T-helper 1 cell treated with Interleukin-12 subunit alpha and Interleukin-12 subunit beta and Interleukin-4 antibody, amounts not matched to agents 30 μg/mL and 1 μg/mL, for 36 hours (primary cell): Measurements from ENCODE around the gene AKAP7.
"Not testable (repeated sequence)": the region's sequence is repeated elsewhere in the genome, so short reads cannot be mapped to it uniquely, and the experiment has no call there.

Source experiments
- H3K27ac Mint-ChIP-seq: one replicate; pipeline ENCODE4 v1.8.0; 2021; ENCODE audit warnings: mild to moderate bottlenecking, mixed read lengths
- H3K27me3 Mint-ChIP-seq: one replicate; pipeline ENCODE4 v1.8.0; 2021; ENCODE audit warnings: low read depth, mixed read lengths
- H3K36me3 Mint-ChIP-seq: one replicate; pipeline ENCODE4 v1.8.0; 2021; ENCODE audit warnings: low read depth, mixed read lengths
- H3K4me1 Mint-ChIP-seq: one replicate; pipeline ENCODE4 v1.8.0; 2021; ENCODE audit warnings: low read depth, mixed read lengths
- H3K4me3 Mint-ChIP-seq: one replicate; pipeline ENCODE4 v1.8.0; 2021; ENCODE audit warnings: mild to moderate bottlenecking, moderate library complexity, mixed read lengths
- H3K9me3 Mint-ChIP-seq: one replicate; pipeline ENCODE4 v1.8.0; 2021; ENCODE audit warnings: mixed read lengths

The AKAP7 gene

GRCh38 chr6:131135244-131136020 is at the start of gene AKAP7:
Gene AKAP7, plus strand, starts transcription at chr6:131135467. Its CDS starts 297 bp downstream, at chr6:131135764.
- H3K36me3 Mint-ChIP-seq: no peaks in the 10 kb centered on the region
- peaks cover 32% of the 10 kb centered on the region for H3K27me3 Mint-ChIP-seq
- peaks cover 14% of the 10 kb centered on the region for H3K4me1 Mint-ChIP-seq
- no peaks in the 10 kb centered on the region for H3K9me3 Mint-ChIP-seq
- peak within 1 kb of the TSS; percentile 86 for H3K27ac Mint-ChIP-seq
- H3K4me3 Mint-ChIP-seq: peak within 1 kb of the TSS; percentile 88

GRCh38 chr6:131090339-131090738 is 44.9 kb upstream of the AKAP7 start:
- H3K4me1 Mint-ChIP-seq, H3K27me3 Mint-ChIP-seq, H3K4me3 Mint-ChIP-seq, H3K27ac Mint-ChIP-seq, H3K36me3 Mint-ChIP-seq: not testable (repeated sequence)
- H3K9me3 Mint-ChIP-seq: peaks cover 16% of the 10 kb centered on the region

GRCh38 chr6:131091944-131092343 is 43.3 kb upstream of the AKAP7 start:
- not testable (repeated sequence) for H3K27me3 Mint-ChIP-seq, H3K4me3 Mint-ChIP-seq, H3K36me3 Mint-ChIP-seq, H3K27ac Mint-ChIP-seq, H3K4me1 Mint-ChIP-seq
- H3K9me3 Mint-ChIP-seq: peaks cover 16% of the 10 kb centered on the region

- Mint-ChIP-seq H3K27me3 (peaks cover 9% of the 10 kb centered on the region), H3K9me3 (peaks cover 14% of the 10 kb centered on the region), H3K27ac (no peak overlapping the region), H3K4me1 (no peaks in the 10 kb centered on the region), H3K4me3 (no peak overlapping the region), H3K36me3 (no peaks in the 10 kb centered on the region)
Measured at GRCh38 chr6:131093334-131093733, 41.9 kb upstream of the AKAP7 start.

- no peaks in the 10 kb centered on the region for H3K4me1 Mint-ChIP-seq
- no peaks in the 10 kb centered on the region for H3K36me3 Mint-ChIP-seq
- H3K27me3 Mint-ChIP-seq: peaks cover 9% of the 10 kb centered on the region
- no peak overlapping the region for H3K27ac Mint-ChIP-seq
- H3K4me3 Mint-ChIP-seq: no peak overlapping the region
- peaks cover 4% of the 10 kb centered on the region for H3K9me3 Mint-ChIP-seq
Measured at GRCh38 chr6:131096786-131097185, 38.5 kb upstream of the AKAP7 start.

GRCh38 chr6:131101911-131102680 is 33.2 kb upstream of the AKAP7 start:
- no peaks in the 10 kb centered on the region for H3K4me1 Mint-ChIP-seq
- no peak overlapping the region for H3K4me3 Mint-ChIP-seq
- no peaks in the 10 kb centered on the region for H3K36me3 Mint-ChIP-seq

GRCh38 chr6:131103296-131103695 is 32.0 kb upstream of the AKAP7 start:
- Mint-ChIP-seq H3K27me3 (peaks cover 3% of the 10 kb centered on the region), H3K4me1 (no peaks in the 10 kb centered on the region), H3K27ac (no peak overlapping the region)

More at GRCh38 chr6:131101911-131102680, 33.2 kb upstream of the AKAP7 start:
- H3K27ac Mint-ChIP-seq: no peak overlapping the region
- H3K9me3 Mint-ChIP-seq: no peaks in the 10 kb centered on the region
- peaks cover 1% of the 10 kb centered on the region for H3K27me3 Mint-ChIP-seq

GRCh38 chr6:131103901-131104300 is 31.4 kb upstream of the AKAP7 start:
- Mint-ChIP-seq H3K4me3 (no peak overlapping the region), H3K27ac (no peak overlapping the region), H3K36me3 (no peaks in the 10 kb centered on the region), H3K4me1 (no peaks in the 10 kb centered on the region), H3K27me3 (peaks cover 3% of the 10 kb centered on the region), H3K9me3 (no peaks in the 10 kb centered on the region)

More at GRCh38 chr6:131103296-131103695, 32.0 kb upstream of the AKAP7 start:
- Mint-ChIP-seq H3K4me3 (no peak overlapping the region), H3K9me3 (no peaks in the 10 kb centered on the region), H3K36me3 (no peaks in the 10 kb centered on the region)

- H3K4me3 Mint-ChIP-seq: no peak overlapping the region
- peaks cover 9% of the 10 kb centered on the region for H3K27me3 Mint-ChIP-seq
- H3K27ac Mint-ChIP-seq: no peak overlapping the region
- H3K4me1 Mint-ChIP-seq: no peaks in the 10 kb centered on the region
- H3K36me3 Mint-ChIP-seq: no peaks in the 10 kb centered on the region
- no peaks in the 10 kb centered on the region for H3K9me3 Mint-ChIP-seq
Measured at GRCh38 chr6:131107151-131107550, 28.1 kb upstream of the AKAP7 start.

GRCh38 chr6:131112249-131112648 is 23.0 kb upstream of the AKAP7 start:
- Mint-ChIP-seq H3K27me3 (peaks cover 6% of the 10 kb centered on the region), H3K36me3 (no peaks in the 10 kb centered on the region), H3K27ac (no peak overlapping the region), H3K4me1 (no peaks in the 10 kb centered on the region), H3K4me3 (no peak overlapping the region), H3K9me3 (no peaks in the 10 kb centered on the region)

GRCh38 chr6:131115651-131116050 is 19.6 kb upstream of the AKAP7 start:
- Mint-ChIP-seq H3K27ac (no peak overlapping the region), H3K9me3 (no peaks in the 10 kb centered on the region), H3K36me3 (no peaks in the 10 kb centered on the region), H3K4me3 (no peak overlapping the region), H3K27me3 (no peaks in the 10 kb centered on the region), H3K4me1 (no peaks in the 10 kb centered on the region)

- Mint-ChIP-seq H3K27me3 (no peaks in the 10 kb centered on the region), H3K4me1 (no peaks in the 10 kb centered on the region), H3K9me3 (no peaks in the 10 kb centered on the region), H3K36me3 (no peaks in the 10 kb centered on the region), H3K27ac (no peak overlapping the region), H3K4me3 (no peak overlapping the region)
Measured at GRCh38 chr6:131116321-131116720, 18.9 kb upstream of the AKAP7 start.

GRCh38 chr6:131116755-131117360 is 18.4 kb upstream of the AKAP7 start:
- no peaks in the 10 kb centered on the region for H3K9me3 Mint-ChIP-seq
- no peaks in the 10 kb centered on the region for H3K36me3 Mint-ChIP-seq
- no peak overlapping the region for H3K4me3 Mint-ChIP-seq
- H3K27ac Mint-ChIP-seq: no peak overlapping the region
- no peaks in the 10 kb centered on the region for H3K27me3 Mint-ChIP-seq
- no peaks in the 10 kb centered on the region for H3K4me1 Mint-ChIP-seq

- no peak overlapping the region for H3K4me3 Mint-ChIP-seq
- no peak overlapping the region for H3K27ac Mint-ChIP-seq
- H3K4me1 Mint-ChIP-seq: no peaks in the 10 kb centered on the region
- H3K9me3 Mint-ChIP-seq: no peaks in the 10 kb centered on the region
- H3K27me3 Mint-ChIP-seq: peaks cover 1% of the 10 kb centered on the region
- H3K36me3 Mint-ChIP-seq: no peaks in the 10 kb centered on the region
Measured at GRCh38 chr6:131117878-131118277, 17.4 kb upstream of the AKAP7 start.

- peaks cover 12% of the 10 kb centered on the region for H3K27me3 Mint-ChIP-seq
- H3K27ac Mint-ChIP-seq: no peak overlapping the region
- H3K9me3 Mint-ChIP-seq: no peaks in the 10 kb centered on the region
- no peaks in the 10 kb centered on the region for H3K36me3 Mint-ChIP-seq
- no peak overlapping the region for H3K4me3 Mint-ChIP-seq
- H3K4me1 Mint-ChIP-seq: no peaks in the 10 kb centered on the region
Measured at GRCh38 chr6:131122007-131122406, 13.3 kb upstream of the AKAP7 start.
